NCI-H748 treated with DMSO at 0.1 percent for 48 hours (cell line): ENCODE measurements around the gene ZNF594.
"Not testable (repeated sequence)": the region's sequence is repeated elsewhere in the genome, so short reads cannot be mapped to it uniquely, and the experiment has no call there.

Source experiments
- DNase-seq: peaks from one replicate; lab custom pipeline; 2025; lab: John Stamatoyannopoulos, UW

ZNF594 gene

DNA sequence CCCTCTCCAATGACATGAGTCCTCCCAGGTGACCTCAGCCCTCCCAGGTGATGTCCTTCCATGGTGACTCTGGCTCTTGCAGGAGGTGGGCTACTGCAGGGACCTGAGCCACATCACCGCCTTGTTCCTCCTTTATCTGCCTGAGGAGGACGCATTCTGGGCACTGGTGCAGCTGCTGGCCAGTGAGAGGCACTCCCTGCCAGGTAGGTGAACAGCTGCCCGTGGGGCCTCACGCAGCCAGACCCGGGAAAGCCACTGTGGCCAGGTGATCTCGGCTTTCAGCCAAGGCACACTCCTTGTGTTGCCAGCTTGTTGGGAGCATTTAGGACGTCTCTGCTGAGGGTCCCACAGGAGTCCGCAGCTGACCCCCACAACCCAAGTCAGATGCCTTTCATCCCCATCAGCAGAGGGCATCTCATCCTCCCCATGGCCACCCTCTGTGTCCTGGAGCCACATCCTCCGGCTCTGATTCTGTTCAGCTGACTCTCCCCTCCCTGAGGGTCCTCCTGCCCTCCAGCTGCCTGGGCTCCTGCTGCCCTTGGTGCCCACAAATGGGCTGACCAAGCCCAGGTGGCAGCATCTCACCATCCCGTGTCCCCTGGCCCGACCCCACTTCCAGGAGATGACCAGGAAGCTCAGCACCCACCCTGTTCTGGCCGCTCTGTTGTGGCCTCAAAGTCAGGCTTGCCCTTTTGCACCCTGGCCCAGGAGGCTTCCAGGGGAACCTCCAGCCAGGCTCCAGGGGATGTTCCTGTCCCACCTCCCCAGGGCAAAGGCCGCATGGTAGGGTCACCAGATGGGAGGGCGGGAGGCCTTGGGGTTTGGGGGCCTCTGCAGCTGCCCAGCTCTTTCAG, 55.7 kb downstream of the ZNF594 start:
- no peak for DNase-seq

DNA sequence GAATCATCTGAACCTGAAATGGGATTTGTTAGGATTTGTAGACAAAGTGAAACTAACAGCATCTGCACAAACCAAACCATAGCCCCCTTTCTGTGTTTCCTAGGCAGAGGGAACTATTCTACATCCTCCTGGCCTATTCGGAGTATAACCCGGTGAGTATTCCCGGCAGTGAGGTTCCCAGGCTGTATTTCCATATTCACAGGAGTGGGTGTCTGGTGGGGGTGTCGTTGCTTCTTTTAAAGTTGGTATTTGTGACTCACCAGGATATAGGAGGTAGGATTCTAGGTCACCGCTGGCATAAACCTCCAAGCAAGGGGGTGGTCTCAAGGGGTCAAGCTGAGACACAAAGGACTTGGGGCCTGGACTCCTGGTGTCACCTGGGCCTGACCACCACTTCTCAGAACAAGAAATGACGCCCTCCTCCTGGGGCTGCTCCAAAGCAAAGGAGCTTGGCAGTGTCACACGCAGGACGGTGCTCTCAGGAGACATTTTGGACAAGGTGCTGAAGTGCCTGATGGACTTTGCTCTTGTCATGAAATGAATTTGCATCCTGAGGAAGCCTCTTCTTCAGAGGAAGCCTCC, 56.4 kb downstream of the ZNF594 start:
- DNase-seq, result not testable (repeated sequence)

DNA sequence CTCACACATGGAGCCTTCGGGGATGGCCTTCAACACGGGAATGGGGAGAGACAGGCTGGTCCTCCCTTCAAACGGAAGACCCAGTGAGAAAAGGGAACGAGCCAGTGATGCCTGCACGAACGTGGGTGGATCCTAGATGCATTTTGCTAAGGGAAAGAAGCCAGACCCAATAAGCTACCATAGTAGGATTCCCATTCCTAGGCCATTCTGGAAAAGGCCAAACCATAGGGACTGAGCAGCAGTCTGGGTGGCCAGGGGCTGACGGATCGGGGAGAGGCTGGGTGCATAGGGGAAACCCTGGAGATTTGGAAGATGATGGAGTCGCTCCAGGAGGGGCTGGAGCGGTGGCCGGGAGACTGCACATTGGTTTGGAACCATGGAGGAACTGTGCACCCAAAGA, 57.1 kb downstream of the ZNF594 start:
- DNase-seq, result not testable (repeated sequence)

DNA sequence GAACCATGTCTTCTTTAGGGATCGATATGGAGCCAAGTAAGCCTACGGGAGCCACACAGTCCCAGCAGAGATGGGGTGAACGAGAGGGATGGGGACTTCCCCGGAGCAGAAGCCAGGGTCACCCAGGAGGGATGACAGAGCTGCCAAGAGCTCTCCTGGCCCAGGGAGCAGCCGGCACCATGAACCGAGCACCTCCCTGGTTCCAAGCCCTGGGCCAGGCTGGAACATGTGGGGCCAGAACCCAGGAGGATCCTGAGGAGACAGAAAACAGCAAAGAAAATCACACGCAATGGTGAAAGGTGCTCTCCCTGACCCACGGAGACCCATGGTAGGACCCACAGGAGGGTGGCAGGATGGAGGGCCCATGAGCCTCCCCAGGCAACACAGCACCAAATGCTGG, 57.7 kb downstream of the ZNF594 start:
- not testable (repeated sequence) for DNase-seq

DNA sequence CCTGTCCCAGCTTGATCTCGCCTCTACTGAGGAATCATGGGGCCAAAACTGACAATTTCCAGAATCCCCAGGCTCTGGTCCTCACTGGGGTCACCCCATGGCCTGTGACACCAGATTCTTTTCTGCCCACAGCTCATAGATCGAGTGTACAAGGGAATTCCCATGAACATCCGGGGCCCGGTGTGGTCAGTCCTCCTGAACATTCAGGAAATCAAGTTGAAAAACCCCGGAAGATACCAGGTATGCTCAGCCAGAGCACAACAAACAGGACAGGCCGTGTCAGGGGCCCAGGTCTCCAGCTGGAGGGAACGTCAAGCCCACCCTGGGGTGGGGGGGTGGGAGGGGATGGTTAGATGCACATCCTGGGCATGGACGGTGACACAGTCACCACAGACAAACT, 58.4 kb downstream of the ZNF594 start:
- DNase-seq, result no peak

DNA sequence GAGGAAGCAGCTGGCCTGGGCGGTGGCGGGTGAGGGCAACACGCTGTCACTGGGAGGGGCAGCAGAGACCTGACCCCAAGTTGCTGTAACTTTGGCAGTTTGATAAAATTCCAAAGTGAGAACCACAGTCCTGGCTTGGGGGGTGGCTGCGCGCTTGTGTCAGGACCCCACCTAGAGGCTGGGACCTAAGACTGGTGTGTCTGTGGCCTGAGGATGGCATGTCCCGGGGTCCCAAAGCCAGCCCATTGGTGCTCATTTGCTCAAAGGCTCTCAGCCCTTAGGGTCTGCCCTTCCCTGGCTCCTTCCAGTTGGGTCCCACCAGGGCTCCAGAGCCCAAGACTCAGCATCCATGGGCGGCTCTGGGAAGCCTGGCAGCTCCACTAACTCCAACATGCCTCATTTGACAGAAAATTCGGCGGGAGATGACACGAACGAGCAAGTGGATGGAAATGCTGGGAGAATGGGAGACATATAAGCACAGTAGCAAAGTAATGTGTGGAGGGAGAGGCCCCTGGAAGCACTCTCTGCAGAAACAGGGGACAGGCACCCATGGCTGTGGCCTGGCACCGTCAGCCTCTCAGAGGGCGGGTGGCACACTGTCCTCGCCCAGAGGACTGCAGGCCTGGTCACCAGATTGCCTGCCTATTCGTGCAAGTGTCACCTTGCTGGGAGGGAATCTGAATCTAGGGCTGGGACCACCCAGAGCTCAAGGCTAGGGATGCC, 59.0 kb downstream of the ZNF594 start:
- not testable (repeated sequence) for DNase-seq

DNA sequence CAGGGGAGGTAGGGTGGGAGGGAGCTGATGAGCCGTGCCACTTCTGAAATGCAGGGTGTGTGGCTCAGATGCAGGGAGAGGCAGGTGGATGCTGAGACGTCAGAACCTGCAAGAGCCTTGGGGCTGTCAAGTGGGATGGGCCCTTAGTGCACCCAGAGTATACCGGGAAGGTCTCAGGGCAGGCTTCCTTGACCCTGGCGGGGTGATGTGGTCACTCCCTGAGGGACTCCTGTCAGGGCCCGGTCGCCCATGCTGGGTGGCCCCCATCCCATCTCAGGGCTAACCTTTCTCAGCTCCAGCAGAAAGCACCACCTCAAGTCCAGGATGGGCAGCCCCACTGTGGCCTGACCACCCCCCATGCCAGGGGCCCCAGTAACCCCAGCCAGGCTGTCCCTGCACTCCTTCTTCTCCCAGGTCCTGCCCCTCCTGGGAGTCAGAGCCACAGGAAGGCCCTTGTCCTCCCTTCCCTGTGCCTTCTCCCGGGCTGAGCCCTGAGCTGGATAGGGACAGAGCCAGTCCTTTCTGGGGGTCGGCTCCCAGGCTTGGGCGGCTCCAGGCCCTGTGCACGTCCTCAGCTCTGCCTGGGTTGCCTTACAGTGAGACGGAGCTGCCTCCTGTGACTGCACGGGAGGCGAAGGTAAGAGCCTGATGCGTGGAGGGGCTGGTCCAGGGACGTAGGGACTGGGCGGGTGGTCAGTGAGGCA, 59.7 kb downstream of the ZNF594 start:
- not testable (repeated sequence) for DNase-seq

DNA sequence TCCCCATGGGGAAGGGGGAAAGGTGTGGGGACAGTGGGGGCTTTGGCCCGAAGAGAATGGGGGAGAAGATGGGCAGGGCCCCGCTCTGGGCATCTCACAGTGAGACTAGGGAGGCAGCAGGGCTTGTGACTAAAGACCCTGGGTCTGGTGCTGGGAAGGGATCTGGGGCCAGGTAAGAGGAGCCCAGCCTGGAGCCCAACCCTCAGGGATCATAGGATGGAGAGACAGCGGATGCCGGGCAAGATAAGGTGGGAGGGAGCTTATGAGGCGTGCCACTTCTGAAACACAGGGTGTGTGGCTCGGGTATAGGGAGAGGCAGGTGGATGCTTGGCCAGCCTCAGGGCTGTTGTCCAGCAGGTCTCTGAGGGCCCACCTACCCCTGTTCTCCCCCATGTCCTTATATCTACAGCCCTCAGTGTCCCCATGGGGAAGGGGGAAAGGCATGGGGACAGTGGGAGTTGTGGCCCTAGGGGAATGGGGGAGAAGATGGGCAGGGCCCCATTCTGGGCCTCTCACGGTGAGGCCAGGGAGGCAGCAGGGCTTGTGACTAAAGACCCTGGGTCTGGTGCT, 60.4 kb downstream of the ZNF594 start:
- DNase-seq, result no peak

DNA sequence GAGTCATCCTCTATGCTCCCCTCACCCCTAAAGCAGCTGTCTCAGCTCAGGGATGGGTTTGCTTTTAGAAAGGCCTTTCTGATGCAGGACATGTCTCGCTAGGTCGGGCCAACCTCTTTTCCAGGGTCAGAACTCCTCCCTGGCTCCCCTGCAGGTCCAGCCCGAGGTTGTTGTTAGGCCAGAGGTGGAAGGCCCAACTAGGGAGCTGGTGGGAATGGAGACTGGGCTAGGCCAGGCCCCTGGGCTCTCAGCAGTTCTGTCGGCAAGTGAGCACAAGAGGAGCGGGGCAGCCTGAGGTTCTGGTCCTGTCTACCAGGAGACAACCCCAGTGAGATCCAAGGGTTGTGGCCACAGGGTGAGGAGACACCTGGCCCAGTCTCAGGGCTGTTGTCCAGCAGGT, 61.0 kb downstream of the ZNF594 start:
- DNase-seq, result not testable (repeated sequence)

DNA sequence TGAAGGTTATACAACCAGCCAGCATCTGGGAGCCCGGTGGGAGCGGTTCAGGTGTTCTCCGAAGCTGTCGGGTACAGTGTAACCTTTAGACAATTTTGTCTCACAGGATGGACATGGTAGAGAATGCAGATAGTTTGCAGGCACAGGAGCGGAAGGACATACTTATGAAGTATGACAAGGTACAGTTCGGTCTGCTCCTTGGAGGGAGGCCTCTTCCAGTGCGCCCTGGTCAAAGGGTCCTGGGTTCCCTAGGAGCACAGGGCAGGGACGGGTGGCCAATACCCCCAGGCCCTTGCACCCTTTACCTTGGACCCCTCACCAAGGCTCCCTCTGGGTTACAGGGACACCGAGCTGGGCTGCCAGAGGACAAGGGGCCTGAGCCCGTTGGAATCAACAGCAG, 61.4 kb downstream of the ZNF594 start:
- DNase-seq, result not testable (repeated sequence)

DNA sequence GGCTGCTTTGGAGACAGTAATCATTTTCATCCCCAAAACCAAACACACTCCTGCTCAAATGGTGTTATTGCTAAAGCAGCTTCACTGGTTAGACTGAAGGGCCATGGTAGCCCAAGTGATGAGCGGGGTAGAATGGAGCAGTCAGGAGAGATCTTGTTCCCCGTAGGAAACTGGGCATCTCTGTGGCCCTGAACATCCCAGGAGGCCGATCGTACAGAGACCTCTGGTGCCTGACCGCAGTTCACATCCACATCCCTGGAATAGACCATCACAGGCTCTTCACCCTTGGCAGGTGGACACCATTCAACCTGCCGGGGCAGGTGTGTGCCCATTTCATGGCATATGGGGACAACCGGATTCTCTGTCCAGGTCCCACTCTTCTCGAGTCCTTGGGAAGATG, 61.9 kb downstream of the ZNF594 start:
- DNase-seq, result not testable (repeated sequence)
